Peyer's patch (tissue), 4 donors: ENCODE measurements around the gene ZNF613. TPM values are rescaled to one million over a fixed set of nuclear protein-coding genes. Genes with fewer than 3 reads are reported as not detected.

Experiments
- DNase-seq, 3 donors: peaks; one replicate each; pipeline ENCODE4 v3.0.0-alpha.2; 2017 to 2019
- H3K27ac ChIP-seq, 4 donors: fragments of 200-600 bp; sonication (generic); one replicate each; pipeline ENCODE4 v1.5.1; 2016 to 2019
- H3K27me3 ChIP-seq, 2 donors: fragments of 200-600 bp; sonication (generic); one replicate each; pipeline ENCODE4 v1.5.1; 2019
- H3K36me3 ChIP-seq, 3 donors: fragments of 200-600 bp; sonication (generic); one replicate each; pipeline ENCODE4 v1.5.1; 2016 to 2019
- H3K4me1 ChIP-seq, 4 donors: fragments of 200-600 bp; sonication (generic); one replicate each; pipeline ENCODE4 v1.5.1; 2016 to 2019
- H3K4me3 ChIP-seq, 4 donors: fragments of 200-600 bp; sonication (generic); 1 replicate in 3 of 4; 2 replicates in 1 of 4; pipeline ENCODE4 v1.5.1; 2016 to 2019; ENCODE audit warnings: mild to moderate bottlenecking in 1 of 4
- H3K9me3 ChIP-seq, 4 donors: fragments of 200-600 bp; sonication (generic); one replicate each; pipeline ENCODE4 v1.5.1; 2016 to 2019; ENCODE audit warnings: mild to moderate bottlenecking in 1 of 4
- POLR2A ChIP-seq, 2 donors: fragments of 450-650 bp; IDR thresholded peaks; one replicate each; pipeline ENCODE4 v1.5.1; 2017; ENCODE audit warnings: antibody characterized with exemption in 2 of 2, mild to moderate bottlenecking in 2 of 2, moderate library complexity in 2 of 2
- total RNA-seq, 4 donors: library from RNA; depleted of rRNA; stranded (reverse); fragments of >200 nt; gene quantifications; one replicate each; pipeline ENCODE4 v1.1.0, GENCODE V29; 2016
- TF ChIP-seq, protein P1 (sequence below), 6 experiments: fragments of 450-650 bp in 4 of 6; fragments of 200-600 bp in 2 of 6; sonication (generic) in 1 of 6; IDR thresholded peaks; one replicate each; pipeline ENCODE4 v1.5.1; 2017 to 2019; ENCODE audit warnings: antibody characterized with exemption in 6 of 6, mild to moderate bottlenecking in 3 of 6, moderate library complexity in 1 of 6

Gene ZNF613
- total RNA-seq, 4 donors from 2014 or later: 2.4 to 9.8 (median 6.0) TPM

DNA sequence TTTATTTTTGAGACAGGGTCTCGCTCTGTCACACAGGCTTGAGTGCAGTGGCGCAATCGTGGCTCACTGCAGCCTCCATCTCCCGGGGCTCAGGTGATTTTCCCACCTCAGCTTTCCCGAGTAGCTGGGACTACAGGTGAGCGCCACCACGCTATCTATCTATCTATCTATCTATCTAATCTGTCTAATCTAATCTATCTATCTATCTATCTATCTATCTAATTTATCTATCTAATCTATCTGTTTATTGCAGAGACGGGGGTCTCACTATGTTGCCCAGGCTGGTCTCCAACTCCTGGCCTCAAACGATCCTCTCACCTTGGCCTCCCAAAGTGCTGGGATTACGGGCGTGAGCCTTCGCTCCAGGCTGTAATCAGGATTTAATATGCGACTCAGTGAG lies 587 bp downstream of the ZNF613 start:
- Histone ChIP-seq H3K9me3 (peaks cover 0 to 32% (median 7%) of the 10 kb centered on the region in 4 donors), H3K27me3 (no peaks in the 10 kb centered on the region), H3K4me3 (peak overlapping the region; percentile 68 to 96 (median 81)), H3K4me1 (peaks cover 0 to 6% (median 2%) of the 10 kb centered on the region in 4 donors), H3K27ac (peak overlapping the region in 2 of 4 donors; percentile 66 to 84), H3K36me3 (peaks cover 0 to 33% (median 3%) of the 10 kb centered on the region in 3 donors)
- DNase-seq: no peak
- TF ChIP-seq, protein P1, sequence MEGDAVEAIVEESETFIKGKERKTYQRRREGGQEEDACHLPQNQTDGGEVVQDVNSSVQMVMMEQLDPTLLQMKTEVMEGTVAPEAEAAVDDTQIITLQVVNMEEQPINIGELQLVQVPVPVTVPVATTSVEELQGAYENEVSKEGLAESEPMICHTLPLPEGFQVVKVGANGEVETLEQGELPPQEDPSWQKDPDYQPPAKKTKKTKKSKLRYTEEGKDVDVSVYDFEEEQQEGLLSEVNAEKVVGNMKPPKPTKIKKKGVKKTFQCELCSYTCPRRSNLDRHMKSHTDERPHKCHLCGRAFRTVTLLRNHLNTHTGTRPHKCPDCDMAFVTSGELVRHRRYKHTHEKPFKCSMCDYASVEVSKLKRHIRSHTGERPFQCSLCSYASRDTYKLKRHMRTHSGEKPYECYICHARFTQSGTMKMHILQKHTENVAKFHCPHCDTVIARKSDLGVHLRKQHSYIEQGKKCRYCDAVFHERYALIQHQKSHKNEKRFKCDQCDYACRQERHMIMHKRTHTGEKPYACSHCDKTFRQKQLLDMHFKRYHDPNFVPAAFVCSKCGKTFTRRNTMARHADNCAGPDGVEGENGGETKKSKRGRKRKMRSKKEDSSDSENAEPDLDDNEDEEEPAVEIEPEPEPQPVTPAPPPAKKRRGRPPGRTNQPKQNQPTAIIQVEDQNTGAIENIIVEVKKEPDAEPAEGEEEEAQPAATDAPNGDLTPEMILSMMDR (IDR thresholded peaks at IDR 0.05): no peak
- TF ChIP-seq POLR2A (IDR thresholded peaks at IDR 0.05): no peak

DNA sequence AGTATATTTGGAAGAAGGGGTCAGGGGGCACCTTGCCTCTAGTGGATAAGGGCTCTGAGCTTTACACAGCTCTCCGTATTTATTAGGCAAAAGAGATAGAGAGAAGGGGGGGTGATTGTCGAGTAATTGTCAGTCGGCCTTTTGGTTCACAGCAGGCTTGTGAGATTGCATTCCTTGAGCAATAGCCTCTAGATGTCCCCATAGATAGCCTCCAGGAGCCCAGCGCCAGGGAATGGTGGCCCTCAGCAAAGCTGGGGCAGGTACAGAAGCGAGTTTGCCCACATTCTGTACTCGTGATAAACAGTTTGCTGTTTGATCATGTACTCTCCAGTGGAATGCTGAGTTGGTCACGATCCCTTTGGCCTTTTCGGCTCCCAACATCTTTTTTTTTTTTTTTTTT lies 4.6 kb downstream of the ZNF613 start:
- Histone ChIP-seq H3K4me1 (peaks cover 0 to 6% (median 2%) of the 10 kb centered on the region in 4 donors), H3K27me3 (no peaks in the 10 kb centered on the region), H3K36me3 (peaks cover 0 to 72% (median 4%) of the 10 kb centered on the region in 3 donors), H3K9me3 (peaks cover 0 to 61% (median 11%) of the 10 kb centered on the region in 4 donors), H3K27ac (no peak overlapping the region), H3K4me3 (no peak overlapping the region)
- DNase-seq: no peak
- TF ChIP-seq POLR2A (IDR thresholded peaks at IDR 0.05): no peak
- TF ChIP-seq, protein P1 (IDR thresholded peaks at IDR 0.05): no peak

DNA sequence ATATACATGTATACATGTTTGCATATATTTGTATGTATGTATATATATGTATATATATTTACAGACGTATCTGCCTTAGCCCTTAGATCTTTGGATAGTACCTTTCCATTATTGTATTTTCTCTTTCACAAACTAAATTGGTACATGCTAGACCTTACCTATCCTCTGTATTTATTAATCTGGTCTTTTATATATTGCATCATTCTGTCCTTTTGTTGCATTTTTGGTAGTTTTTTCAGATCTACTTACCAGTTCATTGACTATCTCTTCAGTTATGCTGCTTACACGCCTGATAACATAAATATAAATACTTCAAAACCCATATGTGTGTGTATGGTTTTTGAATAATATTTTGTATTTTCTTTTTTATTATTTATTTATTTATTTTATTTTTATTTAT lies 11.7 kb downstream of the ZNF613 start:
- Histone ChIP-seq H3K27ac (no peak overlapping the region), H3K36me3 (peaks cover 0 to 95% (median 22%) of the 10 kb centered on the region in 3 donors), H3K27me3 (no peaks in the 10 kb centered on the region), H3K4me3 (no peak overlapping the region), H3K4me1 (no peaks in the 10 kb centered on the region), H3K9me3 (peaks cover 0 to 98% (median 31%) of the 10 kb centered on the region in 4 donors)
- TF ChIP-seq POLR2A (IDR thresholded peaks at IDR 0.05): no peak
- TF ChIP-seq, protein P1 (IDR thresholded peaks at IDR 0.05): no peak
- no peak for DNase-seq

DNA sequence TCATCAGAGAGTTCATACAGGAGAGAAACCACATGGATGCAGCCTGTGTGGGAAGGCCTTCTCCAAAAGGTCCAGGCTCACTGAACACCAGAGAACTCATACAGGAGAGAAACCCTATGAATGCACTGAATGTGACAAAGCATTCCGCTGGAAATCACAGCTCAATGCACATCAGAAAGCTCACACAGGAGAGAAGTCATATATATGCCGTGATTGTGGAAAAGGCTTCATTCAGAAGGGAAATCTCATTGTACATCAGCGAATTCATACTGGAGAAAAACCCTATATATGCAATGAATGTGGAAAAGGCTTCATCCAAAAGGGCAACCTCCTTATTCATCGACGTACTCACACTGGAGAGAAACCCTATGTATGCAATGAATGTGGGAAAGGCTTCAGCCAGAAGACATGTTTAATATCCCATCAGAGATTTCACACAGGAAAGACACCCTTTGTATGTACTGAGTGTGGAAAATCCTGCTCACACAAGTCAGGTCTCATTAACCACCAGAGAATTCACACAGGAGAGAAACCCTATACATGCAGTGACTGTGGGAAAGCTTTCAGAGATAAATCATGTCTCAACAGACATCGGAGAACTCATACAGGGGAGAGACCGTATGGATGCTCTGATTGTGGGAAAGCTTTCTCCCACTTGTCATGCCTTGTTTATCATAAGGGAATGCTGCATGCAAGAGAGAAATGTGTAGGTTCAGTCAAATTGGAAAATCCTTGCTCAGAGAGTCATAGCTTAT lies 17.7 kb downstream of the ZNF613 start:
- Histone ChIP-seq H3K9me3 (peaks cover 0 to 96% (median 44%) of the 10 kb centered on the region in 4 donors), H3K27me3 (no peaks in the 10 kb centered on the region), H3K36me3 (peaks cover 0 to 55% (median 23%) of the 10 kb centered on the region in 3 donors), H3K4me3 (no peak overlapping the region), H3K27ac (no peak overlapping the region), H3K4me1 (no peaks in the 10 kb centered on the region)
- TF ChIP-seq, protein P1 (IDR thresholded peaks at IDR 0.05): no peak
- no peak for TF ChIP-seq POLR2A (IDR thresholded peaks at IDR 0.05)
- DNase-seq: no peak

DNA sequence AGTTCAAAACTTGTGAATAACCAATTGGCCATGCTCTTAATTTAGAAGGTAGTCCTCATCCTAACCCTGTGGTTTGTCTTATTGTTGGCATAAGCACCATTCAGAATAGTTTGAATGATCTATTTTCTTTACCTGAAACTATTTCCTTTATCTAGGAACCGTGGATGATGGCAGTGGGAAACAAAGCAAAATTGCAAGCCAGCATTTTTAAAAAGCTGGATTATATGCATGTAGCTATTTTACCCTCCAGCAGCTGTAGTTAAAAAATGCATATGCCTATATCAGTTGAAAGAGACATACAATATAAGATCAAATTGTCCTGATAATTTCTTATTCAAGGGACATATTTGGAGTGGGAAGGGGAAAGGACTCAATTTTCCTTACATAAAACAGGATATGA lies 19.3 kb downstream of the ZNF613 start:
- no peaks in the 10 kb centered on the region for H3K27me3 ChIP-seq
- no peak for DNase-seq
- peaks cover 0 to 39% (median 20%) of the 10 kb centered on the region in 3 donors for H3K36me3 ChIP-seq
- H3K4me3 ChIP-seq: no peak overlapping the region
- H3K4me1 ChIP-seq: no peaks in the 10 kb centered on the region
- H3K27ac ChIP-seq: no peak overlapping the region
- TF ChIP-seq, protein P1 (IDR thresholded peaks at IDR 0.05): no peak
- TF ChIP-seq POLR2A (IDR thresholded peaks at IDR 0.05): no peak
- H3K9me3 ChIP-seq: peaks cover 0 to 92% (median 41%) of the 10 kb centered on the region in 4 donors
